Measurements from ENCODE around the gene DLG2. TPM values are rescaled to one million over a fixed set of nuclear protein-coding genes. Genes with fewer than 3 reads are reported as not detected.

DLG2 gene
- total RNA-seq, 4 donors from 2014 or later = 37.9 to 71.5 (median 44.9) TPM

GRCh38 chr11:84902445-84902844 lies 724.7 kb downstream of the DLG2 start:
- no peak for DNase-seq (ENCODE audit: low spot score in 2 of 2)
- H3K4me1 ChIP-seq = no peaks in the 10 kb centered on the region
- no peak overlapping the region for H3K27ac ChIP-seq
- H3K9me3 ChIP-seq = no peaks in the 10 kb centered on the region
- H3K27me3 ChIP-seq = no peaks in the 10 kb centered on the region
- TF ChIP-seq CTCF (IDR thresholded peaks at IDR 0.05) (no peak), EP300 (IDR thresholded peaks at IDR 0.05) (no peak)
- no peaks in the 10 kb centered on the region for H3K36me3 ChIP-seq
- no peak overlapping the region for H3K4me3 ChIP-seq
- WGBS = 67% methylated on average over 3 of the region's 3 CpGs

GRCh38 chr11:84901991-84902390 lies 725.2 kb downstream of the DLG2 start:
- Histone ChIP-seq H3K27ac (no peak overlapping the region), H3K36me3 (no peaks in the 10 kb centered on the region), H3K9me3 (no peaks in the 10 kb centered on the region), H3K4me3 (no peak overlapping the region), H3K27me3 (no peaks in the 10 kb centered on the region), H3K4me1 (no peaks in the 10 kb centered on the region)
- TF ChIP-seq CTCF (IDR thresholded peaks at IDR 0.05) (no peak), POLR2AphosphoS5 (IDR thresholded peaks at IDR 0.05) (no peak), POLR2A (IDR thresholded peaks at IDR 0.05) (no peak), EP300 (IDR thresholded peaks at IDR 0.05) (no peak)
- WGBS = 60% methylated on average over 1 of the region's 1 CpG
- no peak for DNase-seq (ENCODE audit: low spot score in 2 of 2)

- H3K4me3 ChIP-seq = no peak overlapping the region
- TF ChIP-seq POLR2A (IDR thresholded peaks at IDR 0.05) (no peak), CTCF (IDR thresholded peaks at IDR 0.05) (no peak), POLR2AphosphoS5 (IDR thresholded peaks at IDR 0.05) (no peak), EP300 (IDR thresholded peaks at IDR 0.05) (no peak)
- no peaks in the 10 kb centered on the region for H3K4me1 ChIP-seq
- H3K9me3 ChIP-seq = no peaks in the 10 kb centered on the region
- H3K36me3 ChIP-seq = no peaks in the 10 kb centered on the region
- H3K27me3 ChIP-seq = no peaks in the 10 kb centered on the region
- no peak overlapping the region for H3K27ac ChIP-seq
- no peak for DNase-seq (ENCODE audit: low spot score in 2 of 2)
Measured at GRCh38 chr11:84899740-84900139, 727.4 kb downstream of the DLG2 start.

GRCh38 chr11:84899134-84899533 lies 728.0 kb downstream of the DLG2 start:
- H3K36me3 ChIP-seq = no peaks in the 10 kb centered on the region
- no peaks in the 10 kb centered on the region for H3K4me1 ChIP-seq
- H3K4me3 ChIP-seq = no peak overlapping the region
- WGBS = 94% methylated on average over 2 of the region's 2 CpGs
- no peak for DNase-seq (ENCODE audit: low spot score in 2 of 2)
- no peaks in the 10 kb centered on the region for H3K9me3 ChIP-seq
- no peak for TF ChIP-seq CTCF (IDR thresholded peaks at IDR 0.05)
- TF ChIP-seq POLR2AphosphoS5 (IDR thresholded peaks at IDR 0.05) = no peak
- TF ChIP-seq POLR2A (IDR thresholded peaks at IDR 0.05) = no peak
- no peak for TF ChIP-seq EP300 (IDR thresholded peaks at IDR 0.05)
- no peak overlapping the region for H3K27ac ChIP-seq
- no peaks in the 10 kb centered on the region for H3K27me3 ChIP-seq

- H3K27me3 ChIP-seq = no peaks in the 10 kb centered on the region
- TF ChIP-seq POLR2AphosphoS5 (IDR thresholded peaks at IDR 0.05) (no peak), EP300 (IDR thresholded peaks at IDR 0.05) (no peak), CTCF (IDR thresholded peaks at IDR 0.05) (no peak), POLR2A (IDR thresholded peaks at IDR 0.05) (no peak)
- H3K36me3 ChIP-seq = no peaks in the 10 kb centered on the region
- no peak for DNase-seq (ENCODE audit: low spot score in 2 of 2)
- H3K4me1 ChIP-seq = no peaks in the 10 kb centered on the region
- H3K9me3 ChIP-seq = no peaks in the 10 kb centered on the region
- WGBS = 92% methylated on average over 2 of the region's 2 CpGs
- no peak overlapping the region for H3K4me3 ChIP-seq
- H3K27ac ChIP-seq = no peak overlapping the region
Measured at GRCh38 chr11:84894666-84895065, 732.5 kb downstream of the DLG2 start.

Measured in suprapubic skin (tissue), 4 donors.